Fibroblast of the aortic adventitia (primary cell): ENCODE measurements around the gene ALAS1. TPM values are rescaled to one million over a fixed set of nuclear protein-coding genes. Genes with fewer than 3 reads are reported as not detected.

Source experiments
- DNase-seq: peaks from one replicate; pipeline ENCODE4 v3.0.0-alpha.2; 2010; ENCODE audit warnings: low read depth
- H3K4me3 ChIP-seq: 2 replicates; pipeline ENCODE4 v1.5.1; 2011; ENCODE audit warnings: low read depth, mild to moderate bottlenecking, control low read depth, low read length, moderate library complexity
- total RNA-seq: library from RNA; depleted of rRNA; stranded (reverse); fragments of >200 nt; gene quantifications from 2 replicates; pipeline ENCODE4 v1.2.3, GENCODE V29; 2012; ENCODE audit warnings: low replicate concordance
- TF ChIP-seq, protein P1 (sequence below): IDR thresholded peaks from 2 replicates; pipeline ENCODE4 v1.5.1; 2011; ENCODE audit warnings: mild to moderate bottlenecking, low read length, control low read depth, inconsistent platforms; ENCODE audit not compliant: insufficient read depth

ALAS1 gene
- total RNA-seq, 1 donor: 40.8 TPM

DNA sequence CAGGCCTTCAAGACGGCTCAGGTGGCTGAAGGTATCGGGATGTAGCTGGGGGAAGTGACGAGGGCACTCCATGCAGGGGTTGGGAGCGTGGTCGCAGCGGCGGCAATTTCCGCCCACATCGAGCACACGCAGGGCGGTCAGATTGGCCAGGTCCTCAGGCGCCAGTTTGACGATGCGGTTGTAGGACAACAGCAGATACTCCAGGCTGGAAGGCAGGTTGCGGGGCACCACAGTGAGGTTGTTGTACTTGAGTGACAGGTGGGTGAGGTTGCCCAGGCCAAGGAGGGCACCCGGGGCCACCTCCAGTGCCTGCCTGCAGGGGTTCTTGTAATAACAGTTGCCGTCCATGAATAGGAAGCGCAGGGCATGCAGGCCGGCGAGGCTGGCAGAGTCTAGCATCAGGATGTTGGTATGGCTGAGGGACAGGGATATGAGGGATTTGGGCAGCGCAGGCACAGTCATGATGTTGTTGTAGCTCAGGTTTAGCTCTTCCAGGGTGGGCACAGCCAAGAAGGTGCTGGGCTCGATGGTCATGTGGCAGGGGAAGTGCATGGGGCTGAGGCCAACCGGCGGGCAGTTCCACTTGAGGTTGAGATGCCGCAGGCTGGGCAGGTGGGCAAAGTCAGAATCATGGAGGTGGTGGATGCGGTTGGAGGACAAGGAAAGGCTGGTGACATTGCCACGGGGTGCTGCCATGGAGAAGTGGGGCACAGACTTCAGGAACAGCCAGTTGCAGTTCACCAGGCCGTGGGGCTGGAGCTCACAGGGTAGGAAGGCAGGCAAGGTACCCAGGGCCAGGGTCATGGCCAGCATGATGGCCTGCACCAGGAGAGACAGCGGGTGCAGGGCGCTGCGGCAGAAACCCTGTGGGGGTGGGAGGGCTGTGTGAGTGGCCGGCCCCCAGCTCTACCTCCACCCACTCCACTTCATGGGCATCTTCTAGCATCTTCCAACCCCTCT is 25.8 kb downstream of the ALAS1 start:
- TF ChIP-seq, protein P1, sequence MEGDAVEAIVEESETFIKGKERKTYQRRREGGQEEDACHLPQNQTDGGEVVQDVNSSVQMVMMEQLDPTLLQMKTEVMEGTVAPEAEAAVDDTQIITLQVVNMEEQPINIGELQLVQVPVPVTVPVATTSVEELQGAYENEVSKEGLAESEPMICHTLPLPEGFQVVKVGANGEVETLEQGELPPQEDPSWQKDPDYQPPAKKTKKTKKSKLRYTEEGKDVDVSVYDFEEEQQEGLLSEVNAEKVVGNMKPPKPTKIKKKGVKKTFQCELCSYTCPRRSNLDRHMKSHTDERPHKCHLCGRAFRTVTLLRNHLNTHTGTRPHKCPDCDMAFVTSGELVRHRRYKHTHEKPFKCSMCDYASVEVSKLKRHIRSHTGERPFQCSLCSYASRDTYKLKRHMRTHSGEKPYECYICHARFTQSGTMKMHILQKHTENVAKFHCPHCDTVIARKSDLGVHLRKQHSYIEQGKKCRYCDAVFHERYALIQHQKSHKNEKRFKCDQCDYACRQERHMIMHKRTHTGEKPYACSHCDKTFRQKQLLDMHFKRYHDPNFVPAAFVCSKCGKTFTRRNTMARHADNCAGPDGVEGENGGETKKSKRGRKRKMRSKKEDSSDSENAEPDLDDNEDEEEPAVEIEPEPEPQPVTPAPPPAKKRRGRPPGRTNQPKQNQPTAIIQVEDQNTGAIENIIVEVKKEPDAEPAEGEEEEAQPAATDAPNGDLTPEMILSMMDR: no peak
- DNase-seq: no peak
- H3K4me3 ChIP-seq: no peak overlapping the region

DNA sequence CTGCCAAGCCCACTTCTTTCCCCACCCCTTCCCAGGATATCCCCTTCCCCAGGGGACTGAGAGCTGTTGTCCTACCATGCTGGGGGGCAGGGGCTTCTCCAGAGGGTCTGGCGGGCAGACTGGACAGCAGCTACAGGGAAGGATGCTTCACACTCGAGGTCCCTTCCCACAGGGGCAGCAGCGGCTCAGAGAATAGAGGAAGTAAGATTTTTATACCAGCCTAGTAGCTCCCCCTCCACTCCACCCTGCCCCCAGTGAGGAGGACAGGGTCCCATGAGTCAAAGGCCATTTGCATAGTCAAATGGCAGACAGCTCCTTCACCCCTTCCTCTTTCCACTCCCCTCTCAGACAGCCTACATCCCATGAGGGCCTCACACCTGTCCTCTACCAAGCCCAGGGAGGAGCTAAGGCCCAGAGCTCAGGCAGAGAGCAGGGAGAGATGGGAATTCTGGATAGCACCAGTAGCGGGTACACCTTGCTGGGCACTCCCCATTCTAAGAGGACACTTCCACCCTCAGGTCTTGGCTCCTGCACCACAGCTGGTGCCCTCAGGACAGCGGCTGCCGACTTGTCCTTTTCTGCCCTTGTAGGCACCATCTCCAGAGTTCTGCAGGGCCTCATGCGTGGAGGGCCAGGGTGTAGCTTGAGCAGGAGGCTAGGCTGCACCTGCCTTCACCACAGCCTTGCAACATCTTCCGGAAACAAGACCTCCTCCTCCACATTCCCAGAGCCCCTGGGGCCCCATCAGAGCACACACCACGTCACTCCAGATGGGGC is 27.7 kb downstream of the ALAS1 start, which contains the start of gene TLR9:
TLR9 (minus strand) TSS at position 194 of the 777 bp plus-strand sequence; CDS start at position 78, 116 bp downstream.
- no peak for DNase-seq
- TF ChIP-seq, protein P1: no peak
- no peak within 1 kb of the TSS for H3K4me3 ChIP-seq

DNA sequence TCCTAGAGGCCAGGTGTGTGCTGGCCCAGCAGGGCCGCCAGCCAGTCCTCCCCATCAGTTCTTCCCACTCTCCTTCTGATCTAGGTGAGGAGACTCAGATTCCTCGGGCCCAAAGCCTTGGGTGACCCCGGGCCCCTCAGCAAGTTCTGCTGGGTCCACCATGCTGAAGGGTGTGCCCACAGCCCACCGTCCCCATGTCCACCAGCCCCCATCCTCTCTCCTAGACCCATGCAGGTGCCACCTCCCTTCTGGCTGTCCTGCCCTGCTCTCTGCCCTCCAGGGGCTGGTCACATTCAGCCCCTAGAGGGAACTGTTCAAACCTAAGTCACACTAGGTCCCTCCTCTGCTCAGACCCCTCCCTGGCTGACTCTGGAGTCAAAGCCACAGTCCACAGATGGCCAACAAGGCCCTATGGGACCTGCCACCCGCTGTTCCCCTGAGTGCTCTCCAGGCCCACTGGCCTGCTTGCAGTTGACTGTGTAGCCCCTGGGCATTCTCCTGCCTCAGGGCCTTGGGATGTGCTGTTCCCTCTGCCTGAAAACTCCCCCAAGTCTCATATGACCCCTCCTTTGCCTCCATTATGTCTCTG is 28.4 kb downstream of the ALAS1 start:
- TF ChIP-seq, protein P1: no peak
- no peak overlapping the region for H3K4me3 ChIP-seq
- no peak for DNase-seq

DNA sequence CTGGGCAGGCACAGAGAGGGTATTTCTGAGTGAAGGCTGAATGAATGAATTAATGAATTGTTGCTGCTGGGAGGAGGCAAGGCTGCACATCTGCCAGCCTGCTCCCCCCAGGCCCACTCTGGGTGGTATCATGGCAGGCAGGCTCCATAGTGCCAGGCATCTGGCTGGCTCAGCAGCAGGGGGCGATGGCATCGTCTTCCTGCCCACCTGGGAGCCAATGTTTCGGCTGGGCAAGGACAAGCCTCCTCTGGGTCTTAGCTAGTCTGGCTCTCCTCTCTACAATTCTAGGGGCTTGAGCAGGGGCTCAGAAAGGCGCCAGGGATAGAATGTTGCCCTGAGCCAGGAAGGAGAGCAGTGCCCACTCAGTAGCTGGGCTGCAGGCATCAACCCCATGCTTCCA is 29.2 kb downstream of the ALAS1 start:
- DNase-seq: no peak
- H3K4me3 ChIP-seq: no peak overlapping the region
- TF ChIP-seq, protein P1: no peak

DNA sequence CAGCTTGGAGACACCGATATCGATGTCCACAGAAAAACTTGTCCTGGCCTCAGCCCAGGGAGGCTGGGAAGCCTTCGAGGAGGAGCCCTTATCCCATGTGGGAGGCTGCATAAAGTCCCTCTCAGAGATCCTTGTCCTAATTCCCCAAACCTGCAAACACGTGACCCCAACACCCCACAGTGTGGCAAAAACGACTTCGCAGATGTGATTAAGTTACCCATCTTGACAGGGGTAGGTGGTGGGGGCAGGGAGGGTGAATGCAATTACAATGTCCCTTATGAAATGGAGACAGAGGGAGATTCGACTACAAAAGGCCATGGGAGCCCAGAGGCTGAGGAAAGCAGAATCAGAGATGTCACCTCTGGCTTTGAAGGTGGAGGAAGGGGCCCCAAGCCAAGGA is 29.8 kb downstream of the ALAS1 start:
- TF ChIP-seq, protein P1: no peak
- no peak for DNase-seq
- no peak overlapping the region for H3K4me3 ChIP-seq

DNA sequence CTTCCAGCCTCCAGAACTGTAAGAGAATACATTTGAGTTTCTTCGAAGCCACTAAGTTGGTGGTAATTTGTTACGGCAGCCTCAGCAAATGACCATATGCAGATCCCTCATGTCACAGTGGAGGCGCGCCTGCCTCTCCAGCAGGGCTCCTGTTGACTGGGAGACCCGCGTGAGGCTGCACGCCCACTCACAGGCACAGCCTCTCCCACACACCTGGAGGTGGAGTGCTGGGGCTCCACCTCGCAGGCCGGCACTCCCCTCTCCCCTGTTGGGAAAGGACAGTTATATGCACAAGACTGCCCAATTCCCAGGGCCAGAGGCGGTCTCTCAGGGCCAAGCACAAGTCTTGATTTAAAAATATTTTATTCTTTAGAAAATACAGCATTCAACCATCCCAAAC is 30.3 kb downstream of the ALAS1 start:
- TF ChIP-seq, protein P1: no peak

More for the DNA sequence above, 30.3 kb downstream of the ALAS1 start:
- DNase-seq: no peak
- H3K4me3 ChIP-seq: no peak overlapping the region
